DOHH2 (cell line): ENCODE measurements around the gene LIPC.

Experiments
- EZH2phosphoT487 ChIP-seq: fragments of 200-600 bp; sonication (generic); IDR thresholded peaks from 2 replicates; pipeline ENCODE4 v1.6.1; 2017; ENCODE audit warnings: borderline replicate concordance, mild to moderate bottlenecking, antibody characterized with exemption, low read length, moderate library complexity, mixed read lengths
- TF ChIP-seq, protein P1 (sequence below): fragments of 200-600 bp; sonication (generic); IDR thresholded peaks from one replicate; pipeline ENCODE4 v1.5.1; 2014; ENCODE audit warnings: antibody characterized with exemption, mild to moderate bottlenecking, low read depth, low read length; ENCODE audit not compliant: poor library complexity, severe bottlenecking

DNA sequence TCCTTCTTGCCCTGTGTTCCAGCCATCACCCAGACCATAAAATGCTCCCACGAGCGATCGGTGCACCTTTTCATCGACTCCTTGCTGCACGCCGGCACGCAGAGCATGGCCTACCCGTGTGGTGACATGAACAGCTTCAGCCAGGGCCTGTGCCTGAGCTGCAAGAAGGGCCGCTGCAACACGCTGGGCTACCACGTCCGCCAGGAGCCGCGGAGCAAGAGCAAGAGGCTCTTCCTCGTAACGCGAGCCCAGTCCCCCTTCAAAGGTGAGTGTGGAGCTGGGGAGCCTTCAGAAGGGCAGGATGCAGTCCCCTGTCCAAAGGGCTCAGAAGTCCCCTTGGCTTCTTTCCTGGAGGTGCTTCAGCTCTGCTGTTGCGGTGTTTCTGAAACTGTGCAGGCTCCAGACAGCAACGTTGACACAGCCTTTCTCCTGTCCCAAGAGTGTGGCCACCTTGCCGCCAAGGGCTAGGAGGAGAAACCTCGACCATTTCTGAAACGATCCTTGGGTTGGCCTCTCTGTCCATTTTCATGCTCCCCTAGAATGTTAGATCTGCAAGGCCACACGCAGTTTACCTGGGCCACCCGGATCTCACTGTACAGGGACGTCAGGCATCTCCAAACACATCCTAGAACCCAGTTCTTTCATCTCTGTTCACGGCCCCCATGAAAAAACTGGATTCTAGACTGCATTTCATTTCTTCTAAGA is 116.7 kb downstream of the LIPC start:
- TF ChIP-seq, protein P1, sequence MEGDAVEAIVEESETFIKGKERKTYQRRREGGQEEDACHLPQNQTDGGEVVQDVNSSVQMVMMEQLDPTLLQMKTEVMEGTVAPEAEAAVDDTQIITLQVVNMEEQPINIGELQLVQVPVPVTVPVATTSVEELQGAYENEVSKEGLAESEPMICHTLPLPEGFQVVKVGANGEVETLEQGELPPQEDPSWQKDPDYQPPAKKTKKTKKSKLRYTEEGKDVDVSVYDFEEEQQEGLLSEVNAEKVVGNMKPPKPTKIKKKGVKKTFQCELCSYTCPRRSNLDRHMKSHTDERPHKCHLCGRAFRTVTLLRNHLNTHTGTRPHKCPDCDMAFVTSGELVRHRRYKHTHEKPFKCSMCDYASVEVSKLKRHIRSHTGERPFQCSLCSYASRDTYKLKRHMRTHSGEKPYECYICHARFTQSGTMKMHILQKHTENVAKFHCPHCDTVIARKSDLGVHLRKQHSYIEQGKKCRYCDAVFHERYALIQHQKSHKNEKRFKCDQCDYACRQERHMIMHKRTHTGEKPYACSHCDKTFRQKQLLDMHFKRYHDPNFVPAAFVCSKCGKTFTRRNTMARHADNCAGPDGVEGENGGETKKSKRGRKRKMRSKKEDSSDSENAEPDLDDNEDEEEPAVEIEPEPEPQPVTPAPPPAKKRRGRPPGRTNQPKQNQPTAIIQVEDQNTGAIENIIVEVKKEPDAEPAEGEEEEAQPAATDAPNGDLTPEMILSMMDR: no peak
- TF ChIP-seq EZH2phosphoT487: no peak
